Right lobe of liver (tissue), 4 donors: Measurements from ENCODE around the gene RAD9A.

ENCODE experiments used
- POLR2A ChIP-seq: fragments of 450-650 bp; IDR thresholded peaks from one replicate; pipeline ENCODE4 v1.6.1; 2017; ENCODE audit warnings: antibody characterized with exemption, mild to moderate bottlenecking
- TF ChIP-seq, protein P1 (sequence below), 4 donors: fragments of 200-600 bp in 3 of 4; fragments of 450-650 bp in 1 of 4; IDR thresholded peaks; one replicate each; pipeline versions ENCODE4 v1.5.1 to v1.8.0; 2016 to 2022; ENCODE audit warnings: antibody characterized with exemption in 4 of 4, mild to moderate bottlenecking in 2 of 4
- donor health status: DM: no; HTN: no; CAD: no.
- donor health status: DM: no; HTN: no; CAD: no.
- donor health status: DM: no; HTN: yes; CAD: no.

DNA sequence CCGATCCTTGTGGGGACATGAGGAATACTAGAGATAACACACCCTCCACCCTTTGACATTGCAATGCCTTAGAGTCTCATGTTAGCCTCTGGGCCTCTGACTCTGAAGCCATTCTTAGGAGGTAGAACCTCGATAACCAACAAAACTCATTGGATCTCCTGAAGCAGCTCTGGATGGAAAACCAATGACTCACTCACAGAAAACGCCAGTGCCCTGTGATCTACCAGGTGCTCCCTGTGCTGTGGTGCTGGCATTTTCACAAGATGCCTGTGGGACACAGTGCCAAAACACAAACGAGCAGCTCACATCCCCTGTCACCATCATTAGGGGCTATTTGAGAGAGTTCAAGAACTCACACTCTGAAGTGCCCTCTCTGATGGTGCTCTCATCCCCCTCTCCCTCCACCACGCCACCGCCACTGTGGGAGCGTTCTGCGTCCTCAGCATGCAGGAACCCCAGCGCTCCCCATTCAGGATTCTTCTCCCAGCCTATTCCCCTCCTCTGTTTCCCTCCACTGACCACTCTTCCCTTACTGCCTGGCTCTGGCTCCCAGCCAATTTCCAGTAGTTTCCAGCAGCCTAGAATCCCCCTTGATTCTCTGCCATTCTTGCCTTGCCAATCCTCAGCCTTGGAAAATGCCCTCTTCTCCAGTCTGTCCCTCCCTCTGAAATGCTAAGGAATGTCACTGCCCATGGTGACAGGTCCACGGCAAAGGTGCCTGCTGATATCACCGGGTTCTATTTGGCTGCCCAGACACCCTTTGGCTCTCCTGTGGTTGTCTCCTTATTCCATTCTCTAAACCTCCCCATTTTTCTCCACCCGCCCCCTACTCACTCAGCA lies 33.7 kb upstream of the RAD9A start:
- TF ChIP-seq, protein P1, sequence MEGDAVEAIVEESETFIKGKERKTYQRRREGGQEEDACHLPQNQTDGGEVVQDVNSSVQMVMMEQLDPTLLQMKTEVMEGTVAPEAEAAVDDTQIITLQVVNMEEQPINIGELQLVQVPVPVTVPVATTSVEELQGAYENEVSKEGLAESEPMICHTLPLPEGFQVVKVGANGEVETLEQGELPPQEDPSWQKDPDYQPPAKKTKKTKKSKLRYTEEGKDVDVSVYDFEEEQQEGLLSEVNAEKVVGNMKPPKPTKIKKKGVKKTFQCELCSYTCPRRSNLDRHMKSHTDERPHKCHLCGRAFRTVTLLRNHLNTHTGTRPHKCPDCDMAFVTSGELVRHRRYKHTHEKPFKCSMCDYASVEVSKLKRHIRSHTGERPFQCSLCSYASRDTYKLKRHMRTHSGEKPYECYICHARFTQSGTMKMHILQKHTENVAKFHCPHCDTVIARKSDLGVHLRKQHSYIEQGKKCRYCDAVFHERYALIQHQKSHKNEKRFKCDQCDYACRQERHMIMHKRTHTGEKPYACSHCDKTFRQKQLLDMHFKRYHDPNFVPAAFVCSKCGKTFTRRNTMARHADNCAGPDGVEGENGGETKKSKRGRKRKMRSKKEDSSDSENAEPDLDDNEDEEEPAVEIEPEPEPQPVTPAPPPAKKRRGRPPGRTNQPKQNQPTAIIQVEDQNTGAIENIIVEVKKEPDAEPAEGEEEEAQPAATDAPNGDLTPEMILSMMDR (IDR thresholded peaks at IDR 0.05) = no peak
- no peak for TF ChIP-seq POLR2A
